Thoracic aorta (tissue), 2 donors: ENCODE results near the gene MCL1. TPM values are rescaled to one million over a fixed set of nuclear protein-coding genes. Genes with fewer than 3 reads are reported as not detected.

ENCODE experiments used
- ATAC-seq: fragments of 150-250 bp; one replicate; pipeline ENCODE4 v1.8.0; 2017; ENCODE audit warnings: low read depth; ENCODE audit not compliant: insufficient number of reproducible peaks, low FRiP score
- DNase-seq: peaks from one replicate; pipeline ENCODE4 v3.0.0-alpha.2; 2020; ENCODE audit warnings: low spot score
- H3K27ac ChIP-seq, 2 donors: fragments of 200-600 bp; sonication (generic); 1 replicate in 1 of 2; 2 replicates in 1 of 2; pipeline ENCODE4 v1.5.1; 2016; ENCODE audit warnings: mild to moderate bottlenecking in 2 of 2, moderate library complexity in 2 of 2
- H3K27me3 ChIP-seq: fragments of 200-600 bp; sonication (generic); replicated peaks from 2 replicates; pipeline ENCODE4 v1.6.0; 2016; ENCODE audit warnings: mild to moderate bottlenecking; ENCODE audit not compliant: insufficient read depth
- H3K36me3 ChIP-seq: fragments of 200-600 bp; sonication (generic); one replicate; pipeline ENCODE4 v1.5.1; 2016
- H3K4me1 ChIP-seq, 2 donors: fragments of 200-600 bp; sonication (generic); 1 replicate in 1 of 2; 2 replicates in 1 of 2; pipeline versions ENCODE4 v1.5.1 to v1.6.0; 2016; ENCODE audit warnings: low read depth in 2 of 2, mild to moderate bottlenecking in 1 of 2; ENCODE audit not compliant: control insufficient read depth in 1 of 2
- H3K4me3 ChIP-seq: fragments of 200-600 bp; sonication (generic); 2 replicates; pipeline ENCODE4 v1.5.1; 2016; ENCODE audit warnings: mild to moderate bottlenecking
- H3K9me3 ChIP-seq: fragments of 200-600 bp; sonication (generic); 2 replicates; pipeline ENCODE4 v1.5.1; 2016
- total RNA-seq, 2 donors: library from RNA; depleted of rRNA; stranded (reverse); fragments of >200 nt; gene quantifications; one replicate each; pipeline versions ENCODE4 v1.1.0 to v1.2.3, GENCODE V29; 2016
- TF ChIP-seq, protein P1 (sequence below): fragments of 200-600 bp; sonication (generic); IDR thresholded peaks from one replicate; pipeline ENCODE4 v1.5.1; 2019; ENCODE audit warnings: antibody characterized with exemption

MCL1 gene
- total RNA-seq, 2 donors from 2014 or later: 588 to 607 TPM

- Histone ChIP-seq H3K4me3 (no peak overlapping the region), H3K36me3 (peaks cover 3% of the 10 kb centered on the region), H3K9me3 (no peaks in the 10 kb centered on the region), H3K27ac (peak overlapping the region in 1 of 2 donors; percentile 16), H3K27me3 (no peaks in the 10 kb centered on the region), H3K4me1 (peaks cover 44 to 56% of the 10 kb centered on the region in 2 donors)
- DNase-seq (no peak), ATAC-seq (no peak)
- TF ChIP-seq, protein P1, sequence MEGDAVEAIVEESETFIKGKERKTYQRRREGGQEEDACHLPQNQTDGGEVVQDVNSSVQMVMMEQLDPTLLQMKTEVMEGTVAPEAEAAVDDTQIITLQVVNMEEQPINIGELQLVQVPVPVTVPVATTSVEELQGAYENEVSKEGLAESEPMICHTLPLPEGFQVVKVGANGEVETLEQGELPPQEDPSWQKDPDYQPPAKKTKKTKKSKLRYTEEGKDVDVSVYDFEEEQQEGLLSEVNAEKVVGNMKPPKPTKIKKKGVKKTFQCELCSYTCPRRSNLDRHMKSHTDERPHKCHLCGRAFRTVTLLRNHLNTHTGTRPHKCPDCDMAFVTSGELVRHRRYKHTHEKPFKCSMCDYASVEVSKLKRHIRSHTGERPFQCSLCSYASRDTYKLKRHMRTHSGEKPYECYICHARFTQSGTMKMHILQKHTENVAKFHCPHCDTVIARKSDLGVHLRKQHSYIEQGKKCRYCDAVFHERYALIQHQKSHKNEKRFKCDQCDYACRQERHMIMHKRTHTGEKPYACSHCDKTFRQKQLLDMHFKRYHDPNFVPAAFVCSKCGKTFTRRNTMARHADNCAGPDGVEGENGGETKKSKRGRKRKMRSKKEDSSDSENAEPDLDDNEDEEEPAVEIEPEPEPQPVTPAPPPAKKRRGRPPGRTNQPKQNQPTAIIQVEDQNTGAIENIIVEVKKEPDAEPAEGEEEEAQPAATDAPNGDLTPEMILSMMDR: no peak
Measured at GRCh38 chr1:150615346-150616201, 36.2 kb upstream of the MCL1 start.

GRCh38 chr1:150613061-150613920 is 33.9 kb upstream of the MCL1 start:
- no peaks in the 10 kb centered on the region for H3K27me3 ChIP-seq
- H3K36me3 ChIP-seq: no peaks in the 10 kb centered on the region
- TF ChIP-seq, protein P1: no peak
- H3K27ac ChIP-seq: peak overlapping the region; percentile 86 to 95
- peak; percentile 82 for ATAC-seq
- no peaks in the 10 kb centered on the region for H3K9me3 ChIP-seq
- peaks cover 45 to 55% of the 10 kb centered on the region in 2 donors for H3K4me1 ChIP-seq
- peak overlapping the region; percentile 47 for H3K4me3 ChIP-seq
- peak; percentile 40 for DNase-seq

DNA sequence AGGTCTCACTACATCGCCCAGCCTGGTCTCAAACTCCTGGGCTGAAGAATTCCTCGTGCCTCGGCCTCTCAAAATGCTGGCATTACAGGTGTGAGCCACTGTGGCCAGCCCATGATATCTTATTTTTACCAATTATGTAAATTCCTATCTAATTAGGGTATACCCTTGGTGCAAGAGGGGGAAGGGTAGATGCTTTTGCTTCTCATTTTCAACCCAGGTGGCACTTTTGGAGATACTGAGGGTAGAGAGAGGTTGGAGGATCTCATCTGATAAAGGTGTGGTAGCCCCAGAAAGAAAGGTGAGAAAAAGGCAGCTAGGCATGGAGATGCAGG is 32.6 kb upstream of the MCL1 start:
- TF ChIP-seq, protein P1: no peak
- H3K4me1 ChIP-seq: peaks cover 45 to 55% of the 10 kb centered on the region in 2 donors
- DNase-seq (no peak), ATAC-seq (no peak)
- peak overlapping the region; percentile 86 to 95 for H3K27ac ChIP-seq
- peak overlapping the region; percentile 21 for H3K4me3 ChIP-seq
- no peaks in the 10 kb centered on the region for H3K9me3 ChIP-seq
- no peaks in the 10 kb centered on the region for H3K27me3 ChIP-seq
- H3K36me3 ChIP-seq: no peaks in the 10 kb centered on the region

DNA sequence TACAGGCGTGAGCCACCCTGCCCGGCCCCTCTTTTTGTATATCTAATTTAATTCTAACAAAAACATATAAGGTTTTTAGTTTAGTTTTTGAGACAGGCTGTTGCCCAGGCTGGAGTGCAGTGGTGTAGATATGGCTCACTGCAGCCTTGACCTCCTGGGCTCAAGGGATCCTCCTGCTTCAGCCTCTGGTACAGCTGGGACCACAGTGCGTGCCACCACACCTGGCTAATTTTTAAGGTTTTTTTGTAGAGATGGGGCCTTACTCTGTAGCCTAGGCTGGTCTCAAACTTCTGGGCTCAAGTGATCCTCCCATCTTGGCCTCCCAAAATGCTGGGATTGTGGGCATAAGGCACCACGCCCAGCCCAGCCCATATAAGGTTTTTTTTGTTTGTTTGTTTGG is 31.2 kb upstream of the MCL1 start:
- no peaks in the 10 kb centered on the region for H3K9me3 ChIP-seq
- ATAC-seq (no peak), DNase-seq (no peak)
- H3K36me3 ChIP-seq: no peaks in the 10 kb centered on the region
- peak overlapping the region; percentile 86 to 95 for H3K27ac ChIP-seq
- H3K27me3 ChIP-seq: no peaks in the 10 kb centered on the region
- peaks cover 45 to 55% of the 10 kb centered on the region in 2 donors for H3K4me1 ChIP-seq
- no peak overlapping the region for H3K4me3 ChIP-seq
- TF ChIP-seq, protein P1: no peak

DNA sequence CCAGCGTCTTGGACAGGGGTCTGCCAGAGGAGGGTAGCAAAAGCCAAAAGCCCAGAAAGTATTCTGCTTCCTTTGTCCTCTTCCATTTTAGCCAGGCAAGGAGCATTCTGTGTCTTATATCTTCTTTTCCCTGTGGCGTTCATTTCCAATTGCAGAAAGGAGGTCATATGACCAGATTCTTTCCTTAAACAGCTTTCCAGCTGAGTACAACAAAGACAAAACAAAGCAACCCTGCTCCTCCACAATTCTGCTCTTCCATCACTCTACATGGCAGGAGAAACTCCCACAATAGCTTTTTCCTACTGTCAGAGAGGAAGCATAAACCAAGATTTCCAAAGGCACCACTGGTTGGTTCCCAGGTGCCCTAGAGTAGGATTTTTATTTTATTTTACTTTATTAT is 30.3 kb upstream of the MCL1 start:
- Histone ChIP-seq H3K27me3 (no peaks in the 10 kb centered on the region), H3K4me1 (peaks cover 50 to 62% of the 10 kb centered on the region in 2 donors), H3K4me3 (no peak overlapping the region), H3K27ac (peak overlapping the region; percentile 86 to 95), H3K36me3 (no peaks in the 10 kb centered on the region), H3K9me3 (no peaks in the 10 kb centered on the region)
- DNase-seq (no peak), ATAC-seq (no peak)
- TF ChIP-seq, protein P1: no peak
